Globus pallidus (tissue), 1 donor: ENCODE results near the gene ZNF213.

ENCODE experiments used
- DNase-seq: peaks from one replicate; pipeline ENCODE4 v3.0.0-alpha.2; 2015; ENCODE audit warnings: low spot score

The ZNF213 gene, protein sequence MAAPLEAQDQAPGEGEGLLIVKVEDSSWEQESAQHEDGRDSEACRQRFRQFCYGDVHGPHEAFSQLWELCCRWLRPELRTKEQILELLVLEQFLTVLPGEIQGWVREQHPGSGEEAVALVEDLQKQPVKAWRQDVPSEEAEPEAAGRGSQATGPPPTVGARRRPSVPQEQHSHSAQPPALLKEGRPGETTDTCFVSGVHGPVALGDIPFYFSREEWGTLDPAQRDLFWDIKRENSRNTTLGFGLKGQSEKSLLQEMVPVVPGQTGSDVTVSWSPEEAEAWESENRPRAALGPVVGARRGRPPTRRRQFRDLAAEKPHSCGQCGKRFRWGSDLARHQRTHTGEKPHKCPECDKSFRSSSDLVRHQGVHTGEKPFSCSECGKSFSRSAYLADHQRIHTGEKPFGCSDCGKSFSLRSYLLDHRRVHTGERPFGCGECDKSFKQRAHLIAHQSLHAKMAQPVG

DNA sequence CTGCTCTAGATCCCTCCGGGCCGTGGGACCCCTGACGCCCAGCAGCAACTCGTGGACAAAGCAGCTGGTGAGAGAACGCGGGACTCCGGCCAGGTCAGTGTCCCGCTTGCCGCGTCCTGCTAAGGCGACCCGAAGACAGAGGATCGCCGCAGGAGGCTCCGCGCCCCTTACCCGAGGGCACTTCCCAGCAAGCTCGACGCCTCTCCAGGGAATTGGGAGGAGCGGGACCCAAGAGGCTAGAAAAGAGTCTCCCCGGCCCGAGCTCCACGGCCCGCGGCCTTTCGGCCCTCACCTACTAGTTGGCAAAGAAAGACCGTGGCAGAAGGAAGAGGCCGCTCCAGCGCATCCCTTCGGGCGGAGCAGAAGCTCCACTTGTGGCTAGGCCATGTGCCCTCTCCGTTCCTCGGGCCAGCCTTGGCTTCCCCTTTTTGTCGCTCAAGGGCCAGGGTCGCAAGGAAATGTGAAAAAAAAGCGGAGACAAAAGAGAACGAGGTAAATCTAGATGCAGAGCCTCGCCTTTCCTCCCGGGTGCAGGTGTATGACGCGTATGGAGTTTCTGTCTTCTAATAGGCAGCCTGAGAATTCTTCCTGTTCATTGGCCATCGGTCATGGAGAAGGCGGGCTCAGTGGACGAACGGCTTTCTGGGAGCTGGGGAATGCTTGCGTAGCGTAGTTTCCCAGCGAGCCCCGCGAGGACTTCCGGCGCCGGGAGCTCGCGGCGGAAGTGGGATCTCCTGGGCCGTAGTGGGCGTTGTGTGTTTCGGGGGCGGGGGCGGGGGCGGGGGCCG, at the start of gene ZNF213:
Gene ZNF213 (plus strand): TSS at position 692 of the 788 bp plus-strand sequence. CDS start 2,252 bp downstream, outside the sequence.
- peak; percentile 98 for DNase-seq

DNA sequence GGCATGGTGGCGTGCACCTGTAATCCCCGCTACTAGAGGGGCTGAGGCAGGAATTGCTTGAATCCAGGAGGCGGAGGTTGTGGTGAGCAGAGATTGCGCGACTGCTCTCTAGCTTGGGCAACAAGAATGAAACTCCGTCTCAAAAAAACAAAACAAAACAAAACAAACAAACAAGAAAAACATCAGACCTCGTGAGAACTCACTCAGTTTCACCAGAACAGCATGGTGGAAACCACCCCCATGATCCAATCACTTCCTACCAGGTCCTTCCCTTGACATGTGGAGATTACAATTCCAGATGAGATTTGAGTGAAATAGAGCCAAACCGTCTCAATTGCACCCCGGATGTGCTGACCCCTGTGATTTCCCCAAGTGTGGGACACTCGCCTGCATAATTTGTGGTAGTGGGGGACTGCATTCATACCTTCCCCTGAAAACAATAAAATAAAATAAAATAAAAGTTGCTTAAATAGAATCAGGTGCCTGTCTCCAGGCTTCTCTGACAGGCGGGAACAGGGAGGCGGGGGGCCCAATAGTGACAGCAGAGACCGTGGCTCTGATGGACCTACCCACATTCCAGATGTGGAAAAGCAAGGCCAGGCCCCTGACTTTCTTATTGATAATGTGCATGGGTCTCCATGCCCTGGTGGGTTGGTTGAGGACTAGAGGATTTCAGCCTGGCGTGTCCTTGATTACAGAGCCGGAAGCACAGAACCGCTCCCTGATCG, 48.8 kb upstream of the ZNF213 start:
- no peak for DNase-seq

DNA sequence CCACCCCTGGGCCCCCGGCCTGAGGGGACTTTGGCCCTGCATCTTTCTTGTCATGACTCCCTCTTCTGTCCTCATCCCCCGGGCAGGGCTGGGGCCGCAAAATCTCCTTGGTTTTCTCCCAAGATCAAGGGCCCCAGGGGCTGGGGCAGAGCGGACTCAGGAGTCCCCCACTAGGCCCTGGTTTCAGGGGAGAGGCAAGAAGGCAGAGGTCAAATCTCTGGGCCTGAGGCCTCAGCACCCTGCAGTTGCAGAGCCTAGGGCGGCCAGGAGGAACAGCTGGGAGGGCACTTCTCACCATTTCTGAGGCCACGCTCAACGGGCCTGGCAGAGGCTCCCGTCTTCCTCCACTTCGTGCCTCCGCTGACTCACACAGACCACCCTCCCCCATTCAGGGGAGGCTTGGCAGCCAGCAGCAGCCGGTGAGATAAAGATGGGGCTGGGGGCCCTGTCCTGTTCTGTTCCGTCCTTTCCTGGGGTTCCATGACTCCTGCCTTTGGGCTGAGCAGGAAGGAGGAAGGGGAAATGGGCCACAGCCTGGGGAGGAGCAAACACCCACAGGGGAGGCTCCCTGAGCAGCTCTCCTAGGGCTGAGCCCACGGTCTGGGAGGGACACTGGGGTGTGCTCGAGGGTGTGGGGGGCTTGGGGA, 48.1 kb upstream of the ZNF213 start:
- no peak for DNase-seq

DNA sequence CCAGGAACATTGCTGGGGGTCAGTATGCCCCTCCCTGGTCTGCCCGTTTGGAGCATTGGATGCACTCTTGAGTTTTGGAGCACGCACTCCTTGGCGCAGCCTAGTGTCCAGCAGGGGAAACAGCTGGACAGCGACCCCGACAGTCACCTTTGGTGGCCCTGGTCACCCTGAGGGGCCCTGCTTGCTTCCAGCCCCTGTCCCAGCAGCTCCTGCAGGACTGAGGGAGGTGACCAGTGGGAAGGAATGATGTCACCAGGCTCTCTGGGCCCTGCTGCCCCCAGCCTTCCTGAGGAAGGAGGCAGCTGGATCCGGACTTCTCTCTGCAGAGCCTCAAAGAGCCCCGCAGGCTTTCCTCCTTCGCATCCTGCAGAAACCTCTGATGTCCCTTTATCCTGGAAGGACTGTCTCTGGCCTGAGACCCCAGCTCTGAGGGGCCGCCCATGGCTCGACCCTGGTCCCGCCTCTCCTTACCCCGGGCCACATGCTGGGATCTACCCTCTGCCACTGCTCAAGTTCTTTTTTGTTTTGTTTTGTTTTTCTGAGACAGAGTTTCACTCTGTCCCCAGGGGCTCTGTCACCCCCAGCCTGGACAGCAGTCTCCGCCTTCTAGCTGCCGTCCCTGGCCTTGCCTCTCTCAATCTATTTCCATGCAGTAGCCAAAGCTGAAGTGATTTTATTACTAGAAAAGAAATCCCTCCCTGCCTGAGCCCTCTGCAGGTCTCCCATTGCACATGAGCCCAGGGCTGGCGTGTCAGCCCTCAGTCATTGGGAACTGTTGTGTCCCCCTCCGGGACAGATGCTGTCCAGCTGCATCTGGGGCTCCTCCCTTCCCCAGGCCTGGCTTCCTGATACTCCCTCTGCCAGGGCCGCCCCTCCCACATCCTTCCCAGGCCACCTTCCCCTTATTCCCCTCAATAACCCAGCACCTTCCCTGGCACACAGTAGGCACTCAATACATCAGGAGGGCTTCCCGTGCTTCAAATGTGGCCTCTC, 47.3 kb upstream of the ZNF213 start:
- no peak for DNase-seq

DNA sequence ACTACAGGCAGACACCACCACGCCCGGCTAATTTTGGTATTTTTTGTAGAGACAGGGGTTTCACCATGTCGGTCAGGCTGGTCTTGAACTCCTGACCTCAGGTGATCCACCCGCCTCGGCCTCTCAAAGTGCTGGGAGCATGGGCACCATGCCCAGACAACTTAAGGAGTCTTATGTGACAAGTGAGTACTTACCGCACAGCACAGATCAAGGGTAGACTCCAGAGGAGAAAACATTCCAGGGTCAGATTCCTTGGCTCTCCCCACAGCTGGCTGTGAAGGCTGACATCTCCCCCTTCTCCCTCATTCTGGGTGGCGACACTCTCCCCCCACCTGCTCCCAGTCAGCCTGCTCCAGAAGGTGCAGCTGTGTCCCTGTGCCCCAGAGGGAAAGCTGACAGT, 46.4 kb upstream of the ZNF213 start:
- DNase-seq: no peak

DNA sequence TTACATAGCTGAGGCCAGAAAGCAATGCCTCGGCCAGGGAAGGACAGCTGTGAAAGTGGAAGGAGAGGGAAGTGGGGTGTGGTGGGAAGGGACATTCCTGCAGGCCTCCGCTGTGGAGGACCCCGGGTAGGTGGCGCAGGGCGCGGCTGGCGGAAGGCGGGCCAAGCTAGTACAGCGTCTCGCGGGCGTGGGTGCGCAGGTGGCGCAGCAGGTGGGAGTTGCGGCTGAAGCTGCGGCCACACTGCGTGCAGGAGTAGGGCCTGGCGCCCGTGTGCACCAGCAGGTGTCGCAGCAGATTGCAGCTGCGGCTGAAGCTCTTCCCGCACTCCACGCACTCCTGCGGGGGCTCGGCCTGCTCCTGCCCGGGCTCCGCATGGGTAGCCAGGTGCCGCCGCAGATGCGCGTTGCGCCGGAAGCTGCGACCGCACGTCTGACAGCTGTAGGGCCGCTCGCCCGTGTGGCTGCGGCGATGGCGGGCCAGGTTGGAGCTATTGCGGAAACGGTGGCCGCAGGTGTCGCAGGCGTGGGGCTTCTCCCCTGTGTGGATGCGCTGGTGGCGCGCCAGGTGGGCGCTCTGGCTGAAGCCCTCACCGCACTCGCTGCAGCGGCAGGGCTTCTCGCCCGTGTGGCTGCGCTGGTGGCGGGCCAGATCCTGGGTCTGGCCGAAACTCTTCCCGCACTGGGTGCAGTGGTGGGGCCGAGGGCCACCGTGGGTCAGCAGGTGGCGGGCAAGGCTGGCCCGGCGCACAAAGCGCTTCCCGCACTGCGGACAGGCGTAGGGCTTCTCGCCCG, 45.7 kb upstream of the ZNF213 start:
- no peak for DNase-seq

DNA sequence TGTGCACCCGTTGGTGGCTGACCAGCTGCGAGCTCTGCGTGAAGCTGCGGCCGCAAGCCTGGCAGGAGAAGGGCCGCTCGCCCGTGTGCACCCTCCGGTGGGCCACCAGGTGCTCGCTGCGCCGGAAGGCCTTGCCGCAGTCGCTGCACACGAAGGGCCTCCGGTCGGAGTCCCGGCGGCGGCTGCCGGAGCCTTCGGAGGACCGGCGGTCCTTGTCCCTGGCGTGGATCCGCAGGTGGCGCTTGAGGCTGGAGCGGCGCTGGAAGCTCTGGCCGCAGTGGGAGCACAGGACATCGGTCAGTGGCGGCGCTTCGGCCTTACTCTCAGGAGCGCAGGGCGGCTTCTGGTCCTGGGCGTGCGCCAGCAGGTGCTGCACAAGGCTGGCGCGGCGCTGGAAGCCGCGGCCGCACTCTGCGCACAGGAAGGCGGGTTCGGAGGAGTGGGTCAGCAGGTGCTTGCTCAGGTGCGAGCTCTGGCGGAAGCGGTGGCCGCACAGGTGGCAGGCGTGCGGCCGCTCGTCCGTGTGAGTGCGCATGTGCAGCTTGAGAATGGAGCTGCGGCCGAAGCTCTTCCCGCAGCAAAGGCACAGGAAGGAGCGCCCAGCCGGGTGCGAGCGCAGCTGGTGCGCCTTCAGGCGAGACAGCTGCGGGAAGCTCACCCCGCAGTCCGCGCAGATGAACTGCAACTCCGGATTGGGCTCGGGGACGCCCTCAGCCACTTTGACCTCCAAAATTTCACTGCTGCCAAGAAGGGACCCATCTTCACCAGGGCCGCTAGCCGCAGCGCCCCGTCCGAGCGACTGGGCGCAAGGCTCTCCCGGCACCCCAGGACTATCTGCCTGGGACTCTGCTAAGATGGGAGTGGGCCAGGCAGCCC, 44.9 kb upstream of the ZNF213 start:
- DNase-seq: no peak

DNA sequence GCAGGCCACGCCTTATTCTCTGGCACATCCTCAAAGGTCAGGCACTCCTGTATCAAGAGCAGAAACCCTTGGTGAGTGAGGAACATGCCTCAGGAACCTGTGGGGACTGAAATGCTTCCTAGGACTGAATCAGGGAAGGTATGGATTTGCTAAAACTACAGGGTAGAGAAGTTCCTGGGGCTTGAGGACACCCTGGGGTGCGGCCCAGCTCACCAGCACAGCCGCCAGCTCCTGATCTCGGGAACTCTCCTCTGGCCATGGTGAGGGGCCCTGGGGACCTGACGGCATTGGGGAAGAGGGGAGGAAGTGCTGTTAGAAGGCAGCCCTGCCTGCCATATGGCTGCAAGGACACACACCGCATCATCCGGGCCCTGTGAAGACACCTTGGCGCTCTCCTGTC, 43.3 kb upstream of the ZNF213 start:
- no peak for DNase-seq

DNA sequence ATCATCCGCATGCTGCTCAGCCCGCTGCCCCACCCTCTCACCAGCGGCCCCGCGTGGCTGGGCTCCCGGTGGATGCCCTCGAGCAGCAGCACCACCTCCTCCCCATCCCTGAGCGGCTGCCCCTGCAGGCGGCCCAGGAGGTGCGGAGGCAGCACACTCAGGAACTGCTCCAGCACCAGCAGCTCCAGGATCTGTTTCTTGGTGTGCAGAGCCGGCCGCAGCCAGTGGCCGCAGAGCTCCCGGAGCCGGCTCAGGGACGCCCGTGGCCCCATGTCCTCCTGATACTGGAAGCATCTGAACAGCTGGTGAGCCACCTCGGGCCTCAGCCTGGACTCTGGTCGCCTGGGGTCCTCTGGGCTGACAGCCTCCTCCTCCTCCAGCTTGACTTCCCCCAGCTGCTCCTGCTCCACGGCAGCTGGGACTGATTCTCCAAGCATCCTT, 42.3 kb upstream of the ZNF213 start:
- no peak for DNase-seq

DNA sequence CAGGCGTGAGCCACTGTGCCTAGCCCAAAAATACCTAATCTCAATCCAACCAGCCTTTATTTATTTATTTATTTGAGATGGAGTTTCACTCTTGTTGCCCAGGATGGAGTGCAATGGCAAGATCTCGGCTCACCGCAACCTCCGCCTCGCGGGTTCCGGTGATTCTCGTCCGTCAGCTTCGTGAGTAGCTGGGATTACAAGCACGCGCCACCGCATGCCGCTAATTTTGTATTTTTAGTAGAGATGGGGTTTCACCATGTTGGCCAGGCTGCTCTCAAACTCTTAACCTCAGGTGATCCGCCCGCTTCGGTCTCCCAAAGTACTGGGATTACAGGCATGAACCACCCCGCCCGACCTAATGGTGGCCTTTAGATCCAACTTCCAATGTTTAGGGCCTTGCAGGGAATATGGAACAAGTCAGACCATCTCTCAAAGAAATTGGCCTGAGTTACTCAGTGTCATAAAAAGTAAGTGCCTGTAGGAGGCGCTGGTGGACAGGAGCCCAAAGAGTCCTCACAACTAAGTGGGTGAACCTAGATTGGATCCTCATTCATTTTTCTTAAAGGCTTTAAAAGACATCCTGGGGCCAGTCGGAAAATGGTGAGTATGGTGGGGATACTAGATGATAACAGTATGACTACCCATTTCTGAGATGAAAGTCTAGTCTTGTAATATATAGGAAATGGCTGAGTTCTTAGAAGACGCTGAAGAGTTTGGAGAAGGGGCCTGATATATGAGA, 40.4 kb upstream of the ZNF213 start:
- DNase-seq: no peak

DNA sequence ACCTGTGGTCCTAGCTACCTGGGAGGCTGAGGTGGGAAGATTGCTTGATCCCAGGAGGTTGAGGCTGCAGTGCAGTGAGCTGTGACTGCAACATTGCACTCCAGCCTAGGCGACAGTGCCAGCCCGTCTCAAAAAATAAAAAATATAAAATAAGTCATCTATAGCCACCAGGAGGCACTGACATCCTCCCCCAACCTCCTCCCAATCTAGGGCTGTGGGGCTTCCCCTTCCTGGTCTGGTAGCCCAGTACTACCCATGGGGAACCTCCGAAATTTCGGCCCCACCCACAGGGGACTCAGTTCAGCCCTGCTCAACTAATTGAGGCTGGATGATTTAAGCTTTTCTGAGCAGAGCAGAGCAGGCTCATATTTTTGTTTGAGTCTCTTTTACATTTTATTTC, 39.0 kb upstream of the ZNF213 start:
- DNase-seq: no peak

DNA sequence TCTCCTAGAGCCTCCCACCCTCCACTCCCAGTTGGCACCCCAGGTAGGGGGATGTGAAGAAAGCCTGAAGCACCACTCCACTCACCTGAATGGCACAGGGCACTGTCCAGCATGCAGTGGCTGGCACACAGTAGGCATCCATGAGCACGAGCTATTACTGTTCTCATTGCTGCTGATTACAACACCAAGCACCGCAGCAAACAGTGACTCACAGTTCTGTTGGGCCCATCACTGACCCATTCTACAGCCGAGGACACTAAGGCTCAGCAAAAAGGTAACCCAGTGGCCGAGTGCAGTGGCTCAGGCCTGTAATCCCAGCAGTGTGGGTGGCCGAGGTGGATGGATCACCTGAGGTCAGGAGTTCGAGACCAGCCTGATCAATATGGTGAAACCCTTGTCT, 38.5 kb upstream of the ZNF213 start:
- no peak for DNase-seq

DNA sequence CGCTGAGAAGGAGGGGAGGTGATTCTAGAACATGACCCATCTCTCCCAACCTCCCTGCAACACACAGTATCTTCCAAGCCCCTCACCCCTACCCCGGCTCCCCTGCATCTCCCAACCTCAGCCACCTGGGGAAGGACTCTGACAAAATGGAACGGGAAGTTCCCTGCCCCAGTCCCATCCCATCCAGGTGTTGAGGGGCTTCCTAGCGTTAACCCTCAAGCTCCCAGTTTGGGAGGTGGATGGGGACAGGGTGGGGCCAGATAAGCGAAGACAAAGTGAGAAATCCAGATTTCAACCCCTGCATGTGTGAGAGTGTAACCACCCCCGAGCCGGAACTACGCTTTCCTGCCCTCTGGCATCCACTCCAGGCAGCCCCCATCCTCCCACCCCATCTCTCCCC, 37.6 kb upstream of the ZNF213 start:
- DNase-seq: no peak

DNA sequence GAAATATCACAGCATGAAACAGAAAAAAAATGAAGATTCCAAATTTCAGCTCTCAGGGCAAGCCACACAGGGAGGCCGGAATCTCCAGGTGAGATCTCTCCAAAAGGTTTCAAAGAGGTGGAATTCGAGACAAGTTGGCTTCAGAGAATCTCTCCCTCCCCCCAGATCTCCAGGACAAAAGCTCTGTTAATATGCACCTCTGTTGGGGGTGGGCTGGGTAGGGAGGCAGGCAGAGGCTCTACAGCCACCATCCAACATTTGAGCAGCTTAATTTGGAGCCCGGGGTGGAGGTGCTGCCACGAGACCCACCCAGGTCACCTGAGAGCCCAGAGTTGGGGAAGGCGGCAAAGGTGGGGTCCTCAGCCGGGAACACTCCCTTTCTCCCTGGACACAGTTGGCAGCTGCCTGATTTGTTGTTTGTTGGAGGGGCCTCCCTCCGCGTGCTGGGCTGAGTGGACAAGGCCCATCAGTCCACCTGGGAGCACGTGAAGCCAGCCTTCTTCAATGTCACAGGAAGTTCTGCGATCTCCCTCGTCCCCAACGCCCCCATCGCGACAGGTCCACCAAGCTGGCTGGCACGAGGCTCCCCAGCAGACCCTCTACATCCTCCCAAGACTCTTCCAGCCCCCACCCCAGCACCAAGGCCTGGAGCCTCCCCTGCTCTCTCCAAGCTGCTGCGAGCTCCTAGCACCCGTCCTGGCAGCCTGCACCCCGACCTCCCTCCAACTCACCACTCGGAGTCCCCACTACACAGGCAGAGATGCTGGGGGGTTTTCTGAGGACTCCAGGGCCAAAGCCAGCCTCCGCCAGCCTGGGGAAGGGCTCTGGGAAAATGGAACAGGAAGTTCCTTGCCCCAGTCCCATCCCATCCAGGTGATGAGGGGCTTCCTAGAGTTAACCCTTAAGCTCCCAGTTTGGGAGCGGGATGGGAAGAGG, 36.1 kb upstream of the ZNF213 start, which contains the start of gene ZSCAN10:
Gene ZSCAN10 (minus strand): TSS at position 836 of the 936 bp plus-strand sequence. CDS start 6,357 bp downstream, outside the sequence.
- DNase-seq: no peak

DNA sequence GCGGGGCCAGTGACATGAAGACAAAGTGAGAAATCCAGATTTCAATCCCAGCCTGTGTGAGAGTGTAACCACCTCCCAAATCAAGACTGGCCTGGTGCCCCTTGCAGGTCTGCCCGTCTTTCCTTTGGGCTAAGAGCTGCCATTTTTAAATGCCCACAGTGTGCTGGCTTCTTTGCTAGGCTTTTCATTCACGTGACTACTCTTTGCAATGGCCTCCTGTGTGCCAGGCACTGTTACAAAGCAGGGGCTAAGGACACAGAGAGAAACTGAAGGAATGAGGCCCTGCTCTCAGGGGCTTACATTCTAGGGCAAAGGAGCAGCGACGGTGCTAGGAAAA, 35.5 kb upstream of the ZNF213 start:
- DNase-seq: no peak

DNA sequence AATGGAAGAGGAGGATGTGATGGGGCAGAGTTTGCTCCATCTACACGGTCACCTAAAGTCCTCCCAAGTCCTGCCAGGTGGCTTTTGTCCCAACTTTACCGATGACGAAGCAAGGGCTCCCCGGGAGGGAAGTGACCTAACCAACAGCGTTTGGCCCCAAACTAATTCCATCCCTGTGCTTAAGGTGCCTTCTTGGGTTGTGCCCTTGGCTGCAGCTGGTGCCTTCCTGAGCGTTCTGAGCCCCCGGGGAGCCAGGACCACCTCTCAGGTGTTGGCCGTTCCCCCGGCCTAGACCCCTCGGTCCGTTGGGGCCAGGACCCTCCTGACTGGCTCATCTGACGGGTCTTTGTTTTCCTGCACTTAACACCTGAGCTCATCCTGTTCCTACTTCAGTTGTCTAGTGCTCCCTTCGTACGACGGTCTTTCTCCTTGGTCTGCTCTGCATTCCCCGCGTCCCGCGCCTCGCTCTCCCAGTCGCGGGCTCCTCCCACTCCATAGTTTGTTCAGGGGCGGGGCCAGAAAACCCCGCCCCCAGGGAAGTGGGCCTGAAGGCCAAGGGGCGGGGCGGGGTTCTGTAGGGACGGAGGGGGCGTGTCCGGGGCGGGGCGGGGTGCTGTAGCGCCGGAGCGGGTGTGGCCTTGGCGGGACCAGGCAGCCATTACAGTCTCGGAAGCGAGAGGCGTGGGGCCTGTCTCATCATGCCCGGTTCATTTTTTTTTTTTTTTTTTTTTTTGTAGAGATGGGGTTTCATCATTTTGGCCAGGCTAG, 34.9 kb upstream of the ZNF213 start:
- peak; percentile 73 for DNase-seq
